Vagina (tissue), 2 donors: Measurements from ENCODE around the gene TDRD7. TPM values are rescaled to one million over a fixed set of nuclear protein-coding genes. Genes with fewer than 3 reads are reported as not detected.

ENCODE experiments used
- DNase-seq, 2 donors: peaks; one replicate each; pipeline ENCODE4 v3.0.0-alpha.2; 2017; ENCODE audit errors: extremely low spot score in 2 of 2
- H3K27ac ChIP-seq: fragments of 200-600 bp; sonication (generic); one replicate; pipeline ENCODE4 v1.5.1; 2019
- H3K27me3 ChIP-seq: fragments of 200-600 bp; sonication (generic); one replicate; pipeline ENCODE4 v1.5.1; 2019
- H3K36me3 ChIP-seq, 2 donors: fragments of 200-600 bp; sonication (generic); one replicate each; pipeline ENCODE4 v1.5.1; 2017 to 2019
- H3K4me1 ChIP-seq: fragments of 200-600 bp; sonication (generic); one replicate; pipeline ENCODE4 v1.5.1; 2019
- H3K4me3 ChIP-seq, 2 donors: fragments of 200-600 bp; sonication (generic); 1 replicate in 1 of 2; 2 replicates in 1 of 2; pipeline ENCODE4 v1.5.1; 2016 to 2019
- H3K9me3 ChIP-seq: fragments of 200-600 bp; sonication (generic); one replicate; pipeline ENCODE4 v1.5.1; 2019
- POLR2A ChIP-seq, 2 donors: fragments of 450-650 bp; IDR thresholded peaks; one replicate each; pipeline ENCODE4 v1.6.1; 2017; ENCODE audit warnings: antibody characterized with exemption in 2 of 2, mild to moderate bottlenecking in 2 of 2, moderate library complexity in 2 of 2
- POLR2AphosphoS5 ChIP-seq, 2 donors: sonication (generic); formaldehyde crosslinking; IDR thresholded peaks; one replicate each; pipeline ENCODE4 v1.9.0; 2017; ENCODE audit warnings: antibody characterized with exemption in 2 of 2, mild to moderate bottlenecking in 2 of 2, low read depth in 1 of 2; ENCODE audit not compliant: insufficient read depth in 1 of 2
- intact Hi-C: fragments of 100-400 bp; cut with DNase I; formaldehyde crosslinking; loops from one replicate; pipeline ENCODE4 v1.15.1; 2023
- total RNA-seq: library from RNA; depleted of rRNA; stranded (reverse); fragments of >200 nt; gene quantifications from one replicate; pipeline ENCODE4 v1.2.3, GENCODE V29; 2016
- TF ChIP-seq, protein P1 (sequence below), 3 experiments: fragments of 450-650 bp in 2 of 3; fragments of 200-600 bp in 1 of 3; sonication (generic) in 1 of 3; IDR thresholded peaks; one replicate each; pipeline ENCODE4 v1.5.1; 2017 to 2019; ENCODE audit warnings: antibody characterized with exemption in 3 of 3, mild to moderate bottlenecking in 2 of 3, moderate library complexity in 2 of 3

The TDRD7 gene
- total RNA-seq, 1 donor from 2014 or later = 13.5 TPM

DNA sequence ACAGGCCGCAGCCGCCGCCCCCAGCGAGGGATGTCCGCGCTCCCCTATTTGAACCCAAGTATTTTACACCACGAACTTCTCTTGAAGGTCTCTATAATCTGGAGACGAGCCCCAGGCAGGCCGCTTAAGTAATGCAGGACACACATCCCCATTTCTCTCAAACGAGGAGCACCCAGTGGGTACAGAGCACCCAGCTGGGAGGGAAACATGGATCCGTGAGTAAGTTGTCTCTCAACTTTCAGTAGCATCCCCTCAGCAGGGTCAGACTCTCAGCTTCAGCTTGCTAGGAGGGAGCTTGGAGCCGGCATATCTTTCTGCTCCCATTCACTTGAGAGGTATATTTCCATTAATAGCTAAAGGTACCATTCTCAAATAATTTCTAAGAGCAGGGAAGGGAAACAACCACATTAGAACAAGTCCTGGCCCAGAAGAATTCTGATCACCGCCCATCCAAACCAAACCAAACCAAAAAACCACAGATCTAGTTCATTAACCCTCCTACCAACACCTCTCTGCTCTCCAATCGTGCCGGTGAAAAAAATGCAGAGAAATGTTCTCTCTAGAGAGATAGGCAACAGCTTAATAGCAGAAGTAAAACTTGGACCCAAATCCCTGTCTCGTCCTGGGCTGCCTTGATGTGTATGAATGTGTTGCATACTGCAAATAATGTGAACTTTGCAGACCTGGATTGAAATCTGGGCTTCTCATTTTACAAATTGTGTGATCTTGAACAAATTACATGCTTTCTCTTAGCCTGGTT lies 910 bp downstream of the TDRD7 start:
- intact Hi-C loops = loop anchor here (5.0 kb wide), 1 partner anchor 204 kb away; no protein-coding TSS in a partner anchor
- peak overlapping the region; percentile 92 for H3K27ac ChIP-seq
- no peak for DNase-seq
- H3K27me3 ChIP-seq = no peaks in the 10 kb centered on the region
- H3K9me3 ChIP-seq = no peaks in the 10 kb centered on the region
- peak overlapping the region; percentile 75 to 96 for H3K4me3 ChIP-seq
- H3K36me3 ChIP-seq = no peaks in the 10 kb centered on the region
- H3K4me1 ChIP-seq = peaks cover 20% of the 10 kb centered on the region
- TF ChIP-seq POLR2AphosphoS5 (IDR thresholded peaks at IDR 0.05; ENCODE audit: insufficient read depth in 1 of 2, low read depth in 1 of 2) (no peak), POLR2A (IDR thresholded peaks at IDR 0.05) (no peak)
- TF ChIP-seq, protein P1, sequence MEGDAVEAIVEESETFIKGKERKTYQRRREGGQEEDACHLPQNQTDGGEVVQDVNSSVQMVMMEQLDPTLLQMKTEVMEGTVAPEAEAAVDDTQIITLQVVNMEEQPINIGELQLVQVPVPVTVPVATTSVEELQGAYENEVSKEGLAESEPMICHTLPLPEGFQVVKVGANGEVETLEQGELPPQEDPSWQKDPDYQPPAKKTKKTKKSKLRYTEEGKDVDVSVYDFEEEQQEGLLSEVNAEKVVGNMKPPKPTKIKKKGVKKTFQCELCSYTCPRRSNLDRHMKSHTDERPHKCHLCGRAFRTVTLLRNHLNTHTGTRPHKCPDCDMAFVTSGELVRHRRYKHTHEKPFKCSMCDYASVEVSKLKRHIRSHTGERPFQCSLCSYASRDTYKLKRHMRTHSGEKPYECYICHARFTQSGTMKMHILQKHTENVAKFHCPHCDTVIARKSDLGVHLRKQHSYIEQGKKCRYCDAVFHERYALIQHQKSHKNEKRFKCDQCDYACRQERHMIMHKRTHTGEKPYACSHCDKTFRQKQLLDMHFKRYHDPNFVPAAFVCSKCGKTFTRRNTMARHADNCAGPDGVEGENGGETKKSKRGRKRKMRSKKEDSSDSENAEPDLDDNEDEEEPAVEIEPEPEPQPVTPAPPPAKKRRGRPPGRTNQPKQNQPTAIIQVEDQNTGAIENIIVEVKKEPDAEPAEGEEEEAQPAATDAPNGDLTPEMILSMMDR (IDR thresholded peaks at IDR 0.05) = no peak

DNA sequence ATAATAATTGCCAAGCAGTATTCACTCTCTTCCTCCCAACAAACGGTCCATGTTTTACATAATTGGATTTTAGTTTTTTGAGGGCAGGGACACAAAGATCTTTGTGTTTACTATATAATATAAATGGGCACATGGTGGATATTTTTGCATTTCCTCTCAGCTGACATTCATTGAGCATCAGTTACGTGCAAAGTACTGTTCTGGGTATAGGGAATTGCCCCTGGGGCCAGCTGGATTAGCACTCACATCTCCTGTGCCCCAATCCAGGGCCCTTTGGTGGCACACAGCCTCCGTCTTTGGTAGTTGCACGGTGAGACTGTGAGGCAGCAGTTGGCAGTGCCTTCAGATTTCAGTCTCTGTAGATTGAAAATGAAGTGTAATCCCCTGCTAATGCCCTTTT lies 1.6 kb downstream of the TDRD7 start:
- peaks cover 22% of the 10 kb centered on the region for H3K4me1 ChIP-seq
- H3K36me3 ChIP-seq = no peaks in the 10 kb centered on the region
- H3K9me3 ChIP-seq = no peaks in the 10 kb centered on the region
- H3K27me3 ChIP-seq = no peaks in the 10 kb centered on the region
- no peak overlapping the region for H3K27ac ChIP-seq
- no peak for DNase-seq
- intact Hi-C loops = loop anchor here (5.0 kb wide), 1 partner anchor 204 kb away; no protein-coding TSS in a partner anchor
- H3K4me3 ChIP-seq = no peak overlapping the region
- TF ChIP-seq, protein P1 (IDR thresholded peaks at IDR 0.05) = no peak
- TF ChIP-seq POLR2A (IDR thresholded peaks at IDR 0.05) (no peak), POLR2AphosphoS5 (IDR thresholded peaks at IDR 0.05; ENCODE audit: insufficient read depth in 1 of 2, low read depth in 1 of 2) (no peak)

DNA sequence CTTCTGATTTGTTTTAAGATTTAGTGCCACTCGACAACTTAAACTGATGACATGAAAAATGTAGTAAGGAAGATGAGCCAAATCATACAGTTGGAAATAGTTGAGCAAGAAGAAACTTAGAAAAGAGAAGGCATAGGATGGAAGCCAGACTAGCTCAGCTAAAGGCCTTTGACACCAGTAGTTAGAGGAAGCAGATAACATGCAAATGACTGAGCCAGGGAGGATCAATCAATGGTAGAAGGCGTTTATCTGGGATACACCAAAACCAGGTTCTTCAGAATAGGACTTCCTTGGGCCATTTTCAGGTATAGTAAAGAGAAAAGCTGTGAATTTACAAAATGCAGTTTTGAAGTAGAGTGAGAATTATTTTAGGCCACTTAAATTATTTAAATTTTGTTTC lies 3.2 kb downstream of the TDRD7 start:
- intact Hi-C loops = no loop called here
- Histone ChIP-seq H3K4me1 (peaks cover 36% of the 10 kb centered on the region), H3K27ac (no peak overlapping the region), H3K9me3 (no peaks in the 10 kb centered on the region), H3K4me3 (no peak overlapping the region), H3K27me3 (no peaks in the 10 kb centered on the region), H3K36me3 (no peaks in the 10 kb centered on the region)
- no peak for DNase-seq
- TF ChIP-seq, protein P1 (IDR thresholded peaks at IDR 0.05) = no peak
- TF ChIP-seq POLR2A (IDR thresholded peaks at IDR 0.05) (no peak), POLR2AphosphoS5 (IDR thresholded peaks at IDR 0.05; ENCODE audit: insufficient read depth in 1 of 2, low read depth in 1 of 2) (no peak)

DNA sequence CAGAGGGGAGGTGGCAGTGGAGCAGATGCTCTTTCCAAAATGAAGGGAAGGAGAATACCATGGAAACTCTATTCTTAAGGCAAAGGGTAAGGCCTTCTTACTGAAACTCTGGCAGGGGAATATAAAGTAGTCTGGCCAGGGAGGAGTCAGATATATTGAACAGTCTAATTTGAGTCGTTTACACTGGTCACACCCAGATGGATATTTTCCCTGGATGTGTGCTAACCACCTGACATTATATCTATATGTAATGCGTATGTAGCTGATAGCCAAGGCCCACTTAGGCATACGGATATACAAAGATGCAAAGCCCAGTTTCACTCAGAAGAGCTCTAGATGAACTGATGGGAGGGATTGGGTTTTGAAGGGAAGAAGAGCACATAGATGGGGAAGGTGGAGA lies 7.0 kb downstream of the TDRD7 start:
- intact Hi-C loops = no loop called here
- Histone ChIP-seq H3K36me3 (no peaks in the 10 kb centered on the region), H3K27me3 (no peaks in the 10 kb centered on the region), H3K9me3 (no peaks in the 10 kb centered on the region), H3K4me1 (peaks cover 18% of the 10 kb centered on the region), H3K27ac (no peak overlapping the region), H3K4me3 (no peak overlapping the region)
- TF ChIP-seq POLR2A (IDR thresholded peaks at IDR 0.05) (no peak), POLR2AphosphoS5 (IDR thresholded peaks at IDR 0.05; ENCODE audit: insufficient read depth in 1 of 2, low read depth in 1 of 2) (no peak)
- TF ChIP-seq, protein P1 (IDR thresholded peaks at IDR 0.05) = no peak
- no peak for DNase-seq

DNA sequence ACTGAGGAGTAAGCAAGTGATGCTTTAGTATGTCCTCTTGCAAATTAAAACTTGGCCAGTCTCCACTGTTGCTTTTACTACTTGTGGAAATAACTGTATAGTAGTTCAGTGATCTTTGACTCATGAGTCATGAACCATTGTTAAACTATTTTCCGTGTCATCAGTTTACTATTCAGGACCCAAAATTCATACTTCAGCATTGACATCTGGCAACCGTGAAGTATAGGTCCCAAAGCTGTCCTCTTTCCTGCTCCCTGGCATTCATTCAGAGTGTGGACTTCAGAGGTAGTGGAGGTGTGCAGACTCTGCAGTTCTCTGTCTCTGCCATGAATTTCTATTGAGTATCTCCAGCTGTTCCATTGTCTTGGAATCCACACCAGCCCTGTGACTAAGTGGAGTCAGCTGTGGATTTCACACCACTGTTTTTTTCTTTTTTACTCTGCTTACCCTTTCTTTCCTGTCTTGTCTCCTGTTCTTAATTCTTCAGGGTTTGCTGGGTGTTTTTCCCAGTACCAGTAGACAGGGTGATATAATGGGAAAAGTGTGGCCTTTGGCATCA lies 7.5 kb downstream of the TDRD7 start:
- no peaks in the 10 kb centered on the region for H3K9me3 ChIP-seq
- TF ChIP-seq POLR2AphosphoS5 (IDR thresholded peaks at IDR 0.05; ENCODE audit: insufficient read depth in 1 of 2, low read depth in 1 of 2) (no peak), POLR2A (IDR thresholded peaks at IDR 0.05) (no peak)
- TF ChIP-seq, protein P1 (IDR thresholded peaks at IDR 0.05) = no peak
- no peak for DNase-seq
- H3K36me3 ChIP-seq = no peaks in the 10 kb centered on the region
- no peak overlapping the region for H3K4me3 ChIP-seq
- no peaks in the 10 kb centered on the region for H3K27me3 ChIP-seq
- no peak overlapping the region for H3K27ac ChIP-seq
- intact Hi-C loops = no loop called here
- peaks cover 16% of the 10 kb centered on the region for H3K4me1 ChIP-seq
